Large intestine (tissue), 3 donors: Measurements from ENCODE around the gene R3HDM2. TPM values are rescaled to one million over a fixed set of nuclear protein-coding genes. Genes with fewer than 3 reads are reported as not detected.

Source experiments
- DNase-seq, 2 donors: peaks; one replicate each; pipeline versions ENCODE4 v3.0.0 to v3.0.0-alpha.2; 2013
- H3K27ac ChIP-seq: one replicate; pipeline ENCODE4 v1.5.1; 2013; ENCODE audit warnings: low read length
- H3K27me3 ChIP-seq: 2 replicates; pipeline ENCODE4 v1.6.1; 2013; ENCODE audit warnings: low read length; ENCODE audit not compliant: control insufficient read depth, insufficient read depth
- H3K36me3 ChIP-seq: 2 replicates; pipeline ENCODE4 v1.6.1; 2013; ENCODE audit warnings: low read length; ENCODE audit not compliant: control insufficient read depth, insufficient read depth
- H3K4me1 ChIP-seq: one replicate; pipeline ENCODE4 v1.6.1; 2013; ENCODE audit warnings: low read length; ENCODE audit not compliant: control insufficient read depth, insufficient read depth
- H3K4me3 ChIP-seq: one replicate; pipeline ENCODE4 v1.5.1; 2013; ENCODE audit warnings: low read length
- H3K9me3 ChIP-seq: one replicate; pipeline ENCODE4 v1.6.1; 2013; ENCODE audit warnings: mild to moderate bottlenecking, low read depth, low read length, moderate library complexity; ENCODE audit not compliant: control insufficient read depth
- WGBS: methylation state at CpG from one replicate; pipeline ENCODE4 v1.1.5; 2013; ENCODE audit warnings: low lambda C conversion rate; ENCODE audit not compliant: insufficient coverage; 5-methylcytosine and 5-hydroxymethylcytosine counted together
- polyA plus RNA-seq: library from polyadenylated mRNA; unstranded; fragments of 120-200 nt; gene quantifications from one replicate; pipeline ENCODE4 v1.2.1, GENCODE V29; 2013

Gene R3HDM2
- polyA plus RNA-seq, 1 donor = 64.2 TPM

GRCh38 chr12:57254506-57255280, 176.2 kb downstream of the R3HDM2 start:
- Histone ChIP-seq H3K27me3 (no peaks in the 10 kb centered on the region), H3K9me3 (no peaks in the 10 kb centered on the region), H3K4me3 (no peak overlapping the region), H3K27ac (no peak overlapping the region), H3K36me3 (peaks cover 50% of the 10 kb centered on the region), H3K4me1 (no peaks in the 10 kb centered on the region)
- whole genome bisulfite sequencing = no CpG with 5 or more reads among the region's 14 CpGs
- no peak for DNase-seq

GRCh38 chr12:57250956-57251355, 179.9 kb downstream of the R3HDM2 start, which contains the start of gene STAC3:
TSS of gene STAC3 (minus strand) at chr12:57251187. CDS start at chr12:57249636, 1,551 bp downstream.
- DNase-seq = no peak
- Histone ChIP-seq H3K27me3 (no peaks in the 10 kb centered on the region), H3K4me1 (no peaks in the 10 kb centered on the region), H3K4me3 (no peak within 1 kb of the TSS), H3K27ac (no peak within 1 kb of the TSS), H3K9me3 (no peaks in the 10 kb centered on the region), H3K36me3 (peaks cover 16% of the 10 kb centered on the region)
- WGBS = no CpG with 5 or more reads among the region's 7 CpGs

GRCh38 chr12:57250541-57250940, 180.3 kb downstream of the R3HDM2 start:
- Histone ChIP-seq H3K4me3 (no peak overlapping the region), H3K4me1 (no peaks in the 10 kb centered on the region), H3K27me3 (no peaks in the 10 kb centered on the region), H3K9me3 (no peaks in the 10 kb centered on the region), H3K36me3 (peaks cover 12% of the 10 kb centered on the region), H3K27ac (no peak overlapping the region)
- DNase-seq = no peak
- WGBS = no CpG with 5 or more reads among the region's 3 CpGs

DNA sequence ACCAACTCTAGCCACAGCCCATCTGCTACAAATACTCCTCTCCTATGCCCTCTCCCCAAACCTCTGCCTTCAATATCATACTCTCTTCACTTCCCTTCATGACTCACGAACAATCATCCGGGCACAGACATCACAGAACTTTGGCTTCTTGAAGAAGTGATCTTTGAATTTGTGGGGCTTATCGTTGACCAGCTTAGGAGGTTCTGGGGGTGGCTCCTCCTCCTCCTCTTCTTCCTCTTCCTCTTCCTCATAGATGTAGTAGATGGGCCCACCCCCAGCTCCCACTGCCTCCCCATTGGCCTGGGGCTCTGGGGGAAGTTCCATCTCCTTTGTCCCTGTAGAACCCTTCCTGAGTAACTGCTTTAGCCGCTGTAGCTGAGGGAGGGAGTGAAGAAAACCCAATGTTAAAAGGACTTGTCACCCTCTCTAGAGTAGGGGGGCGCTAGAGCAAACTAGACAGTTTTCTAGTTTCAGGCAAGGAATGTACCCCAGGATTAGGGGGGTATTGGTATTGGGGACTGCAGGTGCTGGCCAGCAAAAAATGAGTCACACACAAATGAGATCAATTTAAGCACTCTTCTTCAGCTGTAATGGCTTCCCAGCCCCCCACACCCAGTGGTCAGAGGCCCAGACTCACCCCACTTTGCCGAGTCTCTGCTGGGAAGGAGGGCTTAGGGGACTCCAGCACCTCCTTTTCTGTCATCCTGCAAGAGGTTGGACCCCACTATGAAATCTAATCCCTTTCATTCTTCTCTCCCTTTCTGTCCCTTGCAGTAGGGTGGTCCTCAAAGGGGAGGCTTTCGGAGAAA, 181.7 kb downstream of the R3HDM2 start:
- no peaks in the 10 kb centered on the region for H3K4me1 ChIP-seq
- H3K36me3 ChIP-seq = peaks cover 2% of the 10 kb centered on the region
- DNase-seq = no peak
- H3K4me3 ChIP-seq = no peak overlapping the region
- H3K9me3 ChIP-seq = no peaks in the 10 kb centered on the region
- no peak overlapping the region for H3K27ac ChIP-seq
- WGBS = no CpG with 5 or more reads among the region's 7 CpGs
- peaks cover 4% of the 10 kb centered on the region for H3K27me3 ChIP-seq

GRCh38 chr12:57247041-57247440, 183.8 kb downstream of the R3HDM2 start:
- DNase-seq = no peak
- no peaks in the 10 kb centered on the region for H3K36me3 ChIP-seq
- 83% methylated on average over 1 of the region's 1 CpG for WGBS
- H3K9me3 ChIP-seq = peaks cover 2% of the 10 kb centered on the region
- no peak overlapping the region for H3K4me3 ChIP-seq
- peaks cover 18% of the 10 kb centered on the region for H3K4me1 ChIP-seq
- H3K27ac ChIP-seq = no peak overlapping the region
- peaks cover 24% of the 10 kb centered on the region for H3K27me3 ChIP-seq

DNA sequence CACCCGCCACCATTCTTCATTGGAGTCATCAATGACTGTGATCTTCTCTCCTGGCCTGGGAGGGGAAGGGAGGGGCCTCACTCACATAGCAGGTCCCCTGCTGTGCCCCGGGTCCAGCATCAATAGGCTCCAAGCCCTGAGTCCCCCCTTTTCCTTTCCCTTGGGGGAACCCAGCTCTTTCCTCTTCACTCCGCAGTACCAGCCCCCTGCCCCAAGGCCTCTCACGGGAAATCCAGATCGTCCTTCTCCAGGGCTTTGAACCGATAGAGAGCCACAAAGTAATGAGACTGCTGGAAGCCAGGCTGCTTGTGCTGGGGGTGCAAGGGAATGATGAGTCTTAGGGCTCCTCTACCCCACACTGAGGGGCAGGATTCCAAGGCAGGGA, 186.5 kb downstream of the R3HDM2 start:
- peaks cover 52% of the 10 kb centered on the region for H3K27me3 ChIP-seq
- H3K4me3 ChIP-seq = no peak overlapping the region

GRCh38 chr12:57243521-57244311, 187.1 kb downstream of the R3HDM2 start:
- H3K36me3 ChIP-seq = no peaks in the 10 kb centered on the region
- peaks cover 57% of the 10 kb centered on the region for H3K27me3 ChIP-seq
- WGBS = 0% methylated on average over 1 of the region's 41 CpGs
- peaks cover 12% of the 10 kb centered on the region for H3K9me3 ChIP-seq
- peak overlapping the region; percentile 38 for H3K4me3 ChIP-seq
- H3K27ac ChIP-seq = no peak overlapping the region
- peak; percentile 47 to 71 for DNase-seq
- H3K4me1 ChIP-seq = peaks cover 44% of the 10 kb centered on the region

More for the DNA sequence above, 186.5 kb downstream of the R3HDM2 start:
- Histone ChIP-seq H3K36me3 (no peaks in the 10 kb centered on the region), H3K9me3 (peaks cover 12% of the 10 kb centered on the region), H3K4me1 (peaks cover 41% of the 10 kb centered on the region), H3K27ac (no peak overlapping the region)
- DNase-seq = no peak
- no CpG with 5 or more reads among the region's 6 CpGs for WGBS

- H3K4me3 ChIP-seq = peak overlapping the region; percentile 38
- WGBS = no CpG with 5 or more reads among the region's 45 CpGs
- H3K36me3 ChIP-seq = no peaks in the 10 kb centered on the region
- DNase-seq = peak; percentile 50 to 58
- H3K9me3 ChIP-seq = peaks cover 12% of the 10 kb centered on the region
- H3K27me3 ChIP-seq = peaks cover 66% of the 10 kb centered on the region
- H3K27ac ChIP-seq = no peak overlapping the region
- peaks cover 52% of the 10 kb centered on the region for H3K4me1 ChIP-seq
These were observed 188.0 kb downstream of the R3HDM2 start for GRCh38 chr12:57242691-57243454.

DNA sequence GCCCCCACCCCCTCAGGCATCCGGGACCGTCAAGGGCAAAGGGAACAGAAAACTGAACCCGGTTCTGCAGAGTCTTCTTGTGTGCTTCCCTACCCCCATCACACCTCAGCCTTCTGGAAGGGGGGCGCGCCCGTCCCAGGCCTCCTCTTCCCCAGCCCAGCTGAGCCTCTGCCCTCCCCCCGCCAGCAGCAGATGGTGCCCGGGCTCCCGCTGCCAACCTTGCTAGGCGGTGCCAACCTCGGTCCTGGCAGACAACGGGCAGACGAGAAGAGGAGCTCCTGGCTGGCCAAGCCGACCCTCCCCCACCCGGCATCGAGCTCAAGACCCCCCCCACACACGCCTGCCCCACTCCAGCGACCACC, 188.5 kb downstream of the R3HDM2 start:
- peaks cover 54% of the 10 kb centered on the region for H3K4me1 ChIP-seq
- H3K27ac ChIP-seq = no peak overlapping the region
- peaks cover 71% of the 10 kb centered on the region for H3K27me3 ChIP-seq
- H3K36me3 ChIP-seq = no peaks in the 10 kb centered on the region
- peaks cover 12% of the 10 kb centered on the region for H3K9me3 ChIP-seq
- WGBS = no CpG with 5 or more reads among the region's 18 CpGs
- H3K4me3 ChIP-seq = peak overlapping the region; percentile 38
- no peak for DNase-seq
